K562 (cell line): ENCODE results near the gene ARHGAP4. TPM values are rescaled to one million over a fixed set of nuclear protein-coding genes. Genes with fewer than 3 reads are reported as not detected.

Experiments used
- ATAC-seq: fragments of 200-7000 bp; cut with Tn5 transposase; 3 replicates; pipeline ENCODE4 v1.9.1; 2020; ENCODE audit warnings: moderate library complexity
- BruUV-seq: library from RNA; stranded (reverse); fragments of 400-500 nt; replicated peaks from 2 replicates; lab custom pipeline; 2021; lab: Mats Ljungman, UMichigan
- CTCF ChIA-PET: fragments of 300-600 bp; formaldehyde crosslinking; extraction: SDS; loops from one replicate; lab custom pipeline; 2021; ENCODE audit warnings: low intra/inter-chr PET ratio; lab: Yijun Ruan, JAX
- POLR2A ChIA-PET: fragments of 300-600, 350-650 bp; sonication (Branson Sonifier 250); formaldehyde crosslinking; extraction: SDS; loops from one replicate; lab custom pipeline; 2021; ENCODE audit warnings: antibody characterized with exemption, inconsistent platforms; lab: Yijun Ruan, JAX
- DNase-seq, 4 experiments: peaks; one replicate each; pipeline versions ENCODE4 v3.0.0 to v3.0.0-alpha.2; 2011 to 2018; ENCODE audit warnings: low spot score in 3 of 4, mixed read lengths in 3 of 4; ENCODE audit errors: extremely low read depth in 1 of 4
- FAIRE-seq: peaks from 2 replicates; lab custom pipeline; 2011; peaks lifted over from hg19 to GRCh38; lab: Jason Lieb, UNC
- H2AFZ ChIP-seq: 2 replicates; pipeline ENCODE4 v1.6.0; 2011; ENCODE audit warnings: low read depth, low read length, control low read depth, inconsistent platforms
- H3K27ac ChIP-seq: fragments of 200-600 bp; 3 replicates; pipeline ENCODE4 v1.8.0; 2011; ENCODE audit warnings: low read depth, mild to moderate bottlenecking, control low read depth, inconsistent platforms, low read length, moderate library complexity, mixed read lengths; ENCODE audit errors: extremely low read depth
- H3K27me3 ChIP-seq, 2 experiments: fragments of 300-600 bp in 1 of 2; 2 replicates in 1 of 2; 3 replicates in 1 of 2; pipeline versions ENCODE4 v1.6.0 to v1.8.0; 2011; ENCODE audit warnings: inconsistent platforms in 2 of 2, low read length in 2 of 2, mild to moderate bottlenecking in 1 of 2, mixed read lengths in 1 of 2, moderate library complexity in 1 of 2; ENCODE audit not compliant: control insufficient read depth in 2 of 2, insufficient read depth in 2 of 2
- H3K36me3 ChIP-seq: fragments of 300-600 bp; 3 replicates; pipeline ENCODE4 v1.8.0; 2011; ENCODE audit warnings: mild to moderate bottlenecking, low read length, inconsistent platforms; ENCODE audit not compliant: control insufficient read depth, insufficient read depth
- H3K4me1 ChIP-seq, 2 experiments: fragments of 200-600 bp in 1 of 2; replicated peaks in 1 of 2; 2 replicates in 1 of 2; 3 replicates in 1 of 2; pipeline versions ENCODE4 v1.5.1 to v1.8.0; 2011; ENCODE audit warnings: inconsistent platforms in 2 of 2, low read length in 2 of 2, mild to moderate bottlenecking in 1 of 2, mixed read lengths in 1 of 2, moderate library complexity in 1 of 2; ENCODE audit not compliant: control insufficient read depth in 2 of 2, insufficient read depth in 2 of 2
- H3K4me2 ChIP-seq: 2 replicates; pipeline ENCODE4 v1.6.1; 2011; ENCODE audit warnings: low read length, control low read depth, inconsistent platforms, mixed read lengths; ENCODE audit not compliant: insufficient read depth
- H3K4me3 ChIP-seq: fragments of 200-600 bp; sonication (generic), shearing (Covaris generic); 2 replicates; pipeline ENCODE4 v1.5.1; 2016; ENCODE audit warnings: control low read depth, inconsistent platforms
- H3K79me2 ChIP-seq: fragments of 200-600 bp; 3 replicates; pipeline ENCODE4 v1.8.0; 2011; ENCODE audit warnings: low read length, inconsistent platforms; ENCODE audit not compliant: control insufficient read depth, insufficient read depth
- H3K9ac ChIP-seq, 2 experiments: 2 replicates each; pipeline versions ENCODE4 v1.6.0 to v1.6.1; 2011; ENCODE audit warnings: low read depth in 2 of 2, low read length in 2 of 2, control low read depth in 1 of 2, inconsistent platforms in 1 of 2, mild to moderate bottlenecking in 1 of 2, mixed read lengths in 1 of 2; ENCODE audit not compliant: insufficient read depth in 1 of 2
- H3K9me1 ChIP-seq: one replicate; pipeline ENCODE4 v1.6.0; 2011; ENCODE audit warnings: inconsistent platforms, mild to moderate bottlenecking, low read length, moderate library complexity; ENCODE audit not compliant: control insufficient read depth, insufficient read depth
- H3K9me3 ChIP-seq: replicated peaks from 2 replicates; pipeline ENCODE4 v1.5.1; 2011; ENCODE audit warnings: low read depth, low read length, inconsistent platforms; ENCODE audit not compliant: control insufficient read depth, insufficient read depth
- H4K20me1 ChIP-seq: replicated peaks from 2 replicates; pipeline ENCODE4 v1.6.1; 2011; ENCODE audit warnings: low read length, inconsistent platforms, mixed read lengths; ENCODE audit not compliant: control insufficient read depth, insufficient read depth
- ATF3 ChIP-seq, 2 experiments: fragments of 450-650 bp in 1 of 2; sonication (generic) in 1 of 2; formaldehyde crosslinking in 1 of 2; IDR thresholded peaks in 1 of 2; conservative IDR thresholded peaks in 1 of 2; 2 replicates each; pipeline versions ENCODE4 v1.6.1 to v1.8.1; 2016 to 2023; ENCODE audit warnings: mild to moderate bottlenecking in 2 of 2, moderate library complexity in 2 of 2, inconsistent platforms in 1 of 2, missing genetic modification reagents in 1 of 2
- PHTF2 ChIP-seq: fragments of 250-450 bp; sonication (Bioruptor Pico); IDR thresholded peaks from 2 replicates; pipeline ENCODE4 v1.5.0; 2021; ENCODE audit warnings: mild to moderate bottlenecking
- SP2 ChIP-seq: IDR thresholded peaks from 2 replicates; pipeline ENCODE4 v1.6.1; 2011; ENCODE audit warnings: mild to moderate bottlenecking, low read depth, low read length, moderate library complexity; ENCODE audit not compliant: poor library complexity, severe bottlenecking; ENCODE audit errors: extremely low read depth
- ZBED1 ChIP-seq: IDR thresholded peaks from 2 replicates; pipeline ENCODE4 v1.6.1; 2014
- ZNF407 ChIP-seq: fragments of 450-650 bp; IDR thresholded peaks from 2 replicates; pipeline ENCODE4 v1.6.1; 2016; ENCODE audit warnings: low read depth
- ZNF436 ChIP-seq: fragments of 250-450, 450-650 bp; sonication (Bioruptor Pico); formaldehyde crosslinking; IDR thresholded peaks from 2 replicates; pipeline ENCODE4 v1.7.0; 2020; ENCODE audit warnings: mild to moderate bottlenecking
- ZNF780A ChIP-seq: fragments of 250-450 bp; sonication (Bioruptor Pico); IDR thresholded peaks from 2 replicates; pipeline ENCODE4 v1.5.0; 2021; ENCODE audit warnings: mild to moderate bottlenecking
- WGBS: fragments of 100-300 bp; shearing (Covaris generic); methylation state at CpG from one replicate; pipeline ENCODE4 v1.1.6; 2016; ENCODE audit warnings: low coverage, mixed read lengths; ENCODE audit not compliant: insufficient coverage; ENCODE audit errors: missing lambda C conversion rate; 5-methylcytosine and 5-hydroxymethylcytosine counted together
- in situ Hi-C: fragments of 300-500 bp; cut with MboI; formaldehyde crosslinking; loops from 4 replicates; pipeline ENCODE4 v1.15.0; 2018; ENCODE audit warnings: inconsistent platforms, mixed read lengths
- intact Hi-C: fragments of 100-400 bp; cut with micrococcal nuclease; formaldehyde crosslinking; loops from 2 replicates; pipeline ENCODE4 v1.14.2; 2022
- polyA plus RNA-seq, 8 experiments: library from polyadenylated mRNA; depleted of rRNA in 4 of 8; stranded (reverse) in 5 of 8; unstranded in 3 of 8; fragments of >200 nt; fragmentation: Nextera tagmentation in 2 of 8; fragmentation: Illumina TruSeq in 1 of 8; extraction: Ambion mirVana in 2 of 8; extraction: Trizol in 1 of 8; gene quantifications; 2 replicates each; pipeline versions ENCODE4 v1.2.1 to v1.2.3, GENCODE V29; 2011 to 2014; ENCODE audit warnings: inconsistent platforms in 1 of 8, missing spikeins in 1 of 8
- total RNA-seq, 7 experiments: library from RNA; depleted of rRNA in 6 of 7; stranded (reverse); fragments of >200 nt in 6 of 7; fragmentation: Illumina TruSeq in 2 of 7; extraction: Trizol in 2 of 7; gene quantifications; 2 replicates each; pipeline versions ENCODE4 v1.2.1 to v1.2.3, GENCODE V29; 2011 to 2021; ENCODE audit warnings: low replicate concordance in 1 of 7
- TF ChIP-seq, protein P1 (sequence below), 2 experiments: IDR thresholded peaks; 2 replicates each; pipeline ENCODE4 v1.6.1; 2012; ENCODE audit warnings: improper control_type of control experiment in 2 of 2, low read depth in 2 of 2, low read length in 2 of 2, borderline replicate concordance in 1 of 2
- TF ChIP-seq, protein P2 (sequence below): fragments of 450-650 bp; formaldehyde crosslinking; conservative IDR thresholded peaks from 2 replicates; pipeline ENCODE4 v1.4.0; 2022; ENCODE audit warnings: mild to moderate bottlenecking, missing genetic modification characterization

Gene ARHGAP4
- total and polyA plus RNA-seq, 9 of the 15 experiments (the other 6 are each of a cell fraction or from before 2014, with no cell fraction given), result 0.30 to 81.8 (median 13.5) TPM

- Histone ChIP-seq H4K20me1 (no peaks in the 10 kb centered on the region), H3K9ac (peak overlapping the region in 1 of 2 experiments; percentile 52; a peak in 1 of 4 replicates), H3K27ac (no peak overlapping the region), H3K9me1 (no peaks in the 10 kb centered on the region), H2AFZ (no peak overlapping the region), H3K4me3 (no peak overlapping the region), H3K4me1 (peaks cover 5 to 41% of the 10 kb centered on the region in 2 experiments; a peak in 4 of 5 replicates), H3K9me3 (no peaks in the 10 kb centered on the region), H3K79me2 (no peaks in the 10 kb centered on the region), H3K4me2 (no peak overlapping the region), H3K27me3 (peaks cover 21 to 55% of the 10 kb centered on the region in 2 experiments), H3K36me3 (no peaks in the 10 kb centered on the region)
- peak; percentile 74 for ATAC-seq
- in situ Hi-C loops (no loop called here), intact Hi-C loops (no loop called here)
- CTCF ChIA-PET, result no interaction called here
- BruUV-seq, result no TSS peak
- WGBS, result 11% methylated on average over 9 of the region's 10 CpGs
- DNase-seq, result no peak
- FAIRE-seq, result no peak
- POLR2A ChIA-PET, result no interaction called here
- TF ChIP-seq, protein P1, sequence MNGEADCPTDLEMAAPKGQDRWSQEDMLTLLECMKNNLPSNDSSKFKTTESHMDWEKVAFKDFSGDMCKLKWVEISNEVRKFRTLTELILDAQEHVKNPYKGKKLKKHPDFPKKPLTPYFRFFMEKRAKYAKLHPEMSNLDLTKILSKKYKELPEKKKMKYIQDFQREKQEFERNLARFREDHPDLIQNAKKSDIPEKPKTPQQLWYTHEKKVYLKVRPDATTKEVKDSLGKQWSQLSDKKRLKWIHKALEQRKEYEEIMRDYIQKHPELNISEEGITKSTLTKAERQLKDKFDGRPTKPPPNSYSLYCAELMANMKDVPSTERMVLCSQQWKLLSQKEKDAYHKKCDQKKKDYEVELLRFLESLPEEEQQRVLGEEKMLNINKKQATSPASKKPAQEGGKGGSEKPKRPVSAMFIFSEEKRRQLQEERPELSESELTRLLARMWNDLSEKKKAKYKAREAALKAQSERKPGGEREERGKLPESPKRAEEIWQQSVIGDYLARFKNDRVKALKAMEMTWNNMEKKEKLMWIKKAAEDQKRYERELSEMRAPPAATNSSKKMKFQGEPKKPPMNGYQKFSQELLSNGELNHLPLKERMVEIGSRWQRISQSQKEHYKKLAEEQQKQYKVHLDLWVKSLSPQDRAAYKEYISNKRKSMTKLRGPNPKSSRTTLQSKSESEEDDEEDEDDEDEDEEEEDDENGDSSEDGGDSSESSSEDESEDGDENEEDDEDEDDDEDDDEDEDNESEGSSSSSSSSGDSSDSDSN (IDR thresholded peaks at IDR 0.05; ENCODE audit: borderline replicate concordance in 1 of 2, low read depth in 2 of 2, low read length in 2 of 2), result no peak
- TF ChIP-seq ZNF407, result no peak
- TF ChIP-seq ATF3 (IDR thresholded peaks at IDR 0.05), result no peak
- TF ChIP-seq ATF3 (CRISPR knock-in tag; conservative IDR thresholded peaks at IDR 0.05), result no peak
- no peak for TF ChIP-seq SP2
- no peak for TF ChIP-seq ZBED1
- TF ChIP-seq, protein P2, sequence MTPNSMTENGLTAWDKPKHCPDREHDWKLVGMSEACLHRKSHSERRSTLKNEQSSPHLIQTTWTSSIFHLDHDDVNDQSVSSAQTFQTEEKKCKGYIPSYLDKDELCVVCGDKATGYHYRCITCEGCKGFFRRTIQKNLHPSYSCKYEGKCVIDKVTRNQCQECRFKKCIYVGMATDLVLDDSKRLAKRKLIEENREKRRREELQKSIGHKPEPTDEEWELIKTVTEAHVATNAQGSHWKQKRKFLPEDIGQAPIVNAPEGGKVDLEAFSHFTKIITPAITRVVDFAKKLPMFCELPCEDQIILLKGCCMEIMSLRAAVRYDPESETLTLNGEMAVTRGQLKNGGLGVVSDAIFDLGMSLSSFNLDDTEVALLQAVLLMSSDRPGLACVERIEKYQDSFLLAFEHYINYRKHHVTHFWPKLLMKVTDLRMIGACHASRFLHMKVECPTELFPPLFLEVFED (CRISPR knock-in tag), result no peak
- no peak for TF ChIP-seq ZNF436 (CRISPR knock-in tag)
- TF ChIP-seq ZNF780A (CRISPR knock-in tag), result no peak
- no peak for TF ChIP-seq PHTF2
These were observed 64.9 kb downstream of the ARHGAP4 start for GRCh38 chrX:153861151-153861550.
